Naive B cell (primary cell): Measurements from ENCODE around the gene GPANK1. TPM values are rescaled to one million over a fixed set of nuclear protein-coding genes. Genes with fewer than 3 reads are reported as not detected.

ENCODE experiments used
- ATAC-seq, 2 donors: fragments of 150-1000 bp; cut with Tn5 transposase; 2 replicates each; pipeline ENCODE4 v1.10.0; 2021; ENCODE audit warnings: low read depth in 2 of 2, mild to moderate bottlenecking in 2 of 2, moderate library complexity in 2 of 2
- DNase-seq: peaks from one replicate; pipeline ENCODE4 v3.0.0; 2022
- H3K27ac Mint-ChIP-seq, 6 donors: one replicate each; pipeline ENCODE4 v1.8.0; 2020 to 2022; ENCODE audit warnings: mild to moderate bottlenecking in 6 of 6, mixed read lengths in 6 of 6, moderate library complexity in 5 of 6, inconsistent platforms in 2 of 6
- H3K27me3 Mint-ChIP-seq, 3 donors: one replicate each; pipeline ENCODE4 v1.8.0; 2021 to 2022; ENCODE audit warnings: mixed read lengths in 3 of 3, mild to moderate bottlenecking in 1 of 3
- H3K36me3 Mint-ChIP-seq, 2 donors: one replicate each; pipeline ENCODE4 v1.8.0; 2020 to 2022; ENCODE audit warnings: mixed read lengths in 2 of 2, inconsistent platforms in 1 of 2, mild to moderate bottlenecking in 1 of 2
- H3K4me1 Mint-ChIP-seq, 3 donors: one replicate each; pipeline ENCODE4 v1.8.0; 2020 to 2022; ENCODE audit warnings: mixed read lengths in 3 of 3, inconsistent platforms in 1 of 3, mild to moderate bottlenecking in 1 of 3, moderate library complexity in 1 of 3
- H3K4me3 Mint-ChIP-seq, 8 donors: one replicate each; pipeline ENCODE4 v1.8.0; 2020 to 2022; ENCODE audit warnings: mild to moderate bottlenecking in 8 of 8, mixed read lengths in 8 of 8, moderate library complexity in 8 of 8, inconsistent platforms in 2 of 8
- H3K9me3 Mint-ChIP-seq, 7 donors: one replicate each; pipeline ENCODE4 v1.8.0; 2020 to 2022; ENCODE audit warnings: mixed read lengths in 7 of 7, mild to moderate bottlenecking in 5 of 7, inconsistent platforms in 2 of 7, moderate library complexity in 1 of 7
- polyA plus RNA-seq, 6 donors: library from polyadenylated mRNA; unstranded; fragments of 300-500 nt; fragmentation: Illumina TruSeq; gene quantifications; one replicate each; pipeline ENCODE4 v1.2.3, GENCODE V29; 2021; ENCODE audit warnings: low read depth in 6 of 6

Gene GPANK1
- polyA plus RNA-seq, 6 donors from 2014 or later = 18.5 to 27.8 (median 23.5) TPM

- H3K4me1 Mint-ChIP-seq = peaks cover 48 to 81% (median 62%) of the 10 kb centered on the region in 3 donors
- no peaks in the 10 kb centered on the region for H3K9me3 Mint-ChIP-seq
- DNase-seq (peak; percentile 97), ATAC-seq (peak; percentile 80 to 81)
- peak within 1 kb of the TSS; percentile 96 to 99 (median 99) for H3K27ac Mint-ChIP-seq
- H3K4me3 Mint-ChIP-seq = peak within 1 kb of the TSS; percentile 94 to 99 (median 97)
- H3K27me3 Mint-ChIP-seq = no peaks in the 10 kb centered on the region
- H3K36me3 Mint-ChIP-seq = peaks cover 4 to 26% of the 10 kb centered on the region in 2 donors
Observed at GRCh38 chr6:31665501-31666336, 922 bp upstream of the GPANK1 start, which contains the start of gene CSNK2B. TSS of gene CSNK2B (plus strand) at chr6:31666080. CDS start at chr6:31666832, 752 bp downstream.

GRCh38 chr6:31663961-31664789, 622 bp downstream of the GPANK1 start:
- Mint-ChIP-seq H3K4me1 (peaks cover 57 to 88% (median 71%) of the 10 kb centered on the region in 3 donors), H3K4me3 (peak overlapping the region; percentile 94 to 99 (median 97)), H3K36me3 (peaks cover 4 to 26% of the 10 kb centered on the region in 2 donors), H3K27ac (peak overlapping the region; percentile 96 to 99 (median 99)), H3K9me3 (no peaks in the 10 kb centered on the region), H3K27me3 (no peaks in the 10 kb centered on the region)
- DNase-seq (no peak), ATAC-seq (no peak)

DNA sequence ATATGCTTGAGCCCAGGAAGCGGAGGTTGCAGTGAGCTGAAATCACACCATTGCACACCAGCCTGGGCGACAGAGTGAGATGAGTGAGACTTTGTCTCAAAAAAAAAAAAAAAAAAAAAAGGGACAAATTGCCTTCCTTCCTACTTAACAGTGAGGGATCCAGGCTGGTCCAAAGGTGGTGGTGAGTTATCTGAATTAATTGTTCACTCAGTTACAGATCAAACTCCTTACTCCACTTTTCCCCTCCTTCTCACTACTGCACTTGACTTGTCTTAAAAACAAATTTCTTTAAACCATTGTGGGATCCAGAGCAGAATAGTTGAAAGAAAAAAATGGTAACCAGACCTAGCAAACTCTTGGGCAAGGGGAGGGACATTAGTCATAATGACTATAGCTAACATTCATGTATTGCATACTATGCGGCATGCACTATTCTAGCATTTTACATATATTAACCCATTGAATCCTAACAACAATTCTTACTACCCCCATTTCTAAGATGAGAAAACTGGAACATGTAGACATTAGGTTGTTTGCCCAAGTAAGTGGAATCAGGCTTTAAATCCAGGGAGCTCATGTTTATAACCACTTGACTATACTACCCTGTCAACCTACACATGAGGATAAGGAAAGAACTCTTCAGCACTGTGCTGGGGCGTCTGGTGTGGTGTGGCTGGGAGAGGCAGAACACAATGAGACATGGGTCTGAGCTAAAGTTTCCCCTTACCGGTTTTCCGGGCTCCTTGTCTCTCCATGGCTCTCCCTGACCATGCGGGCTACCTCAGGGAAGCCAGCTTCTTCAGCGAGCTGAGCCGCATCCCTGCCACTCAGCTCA, 1.5 kb downstream of the GPANK1 start:
- DNase-seq = no peak
- H3K9me3 Mint-ChIP-seq = no peaks in the 10 kb centered on the region
- peaks cover 4 to 26% of the 10 kb centered on the region in 2 donors for H3K36me3 Mint-ChIP-seq
- H3K27me3 Mint-ChIP-seq = no peaks in the 10 kb centered on the region
- peak overlapping the region; percentile 52 to 99 (median 96) for H3K4me3 Mint-ChIP-seq
- peak overlapping the region in 3 of 6 donors; percentile 96 to 99 (median 99) for H3K27ac Mint-ChIP-seq
- ATAC-seq = no peak
- H3K4me1 Mint-ChIP-seq = peaks cover 62 to 88% (median 79%) of the 10 kb centered on the region in 3 donors

DNA sequence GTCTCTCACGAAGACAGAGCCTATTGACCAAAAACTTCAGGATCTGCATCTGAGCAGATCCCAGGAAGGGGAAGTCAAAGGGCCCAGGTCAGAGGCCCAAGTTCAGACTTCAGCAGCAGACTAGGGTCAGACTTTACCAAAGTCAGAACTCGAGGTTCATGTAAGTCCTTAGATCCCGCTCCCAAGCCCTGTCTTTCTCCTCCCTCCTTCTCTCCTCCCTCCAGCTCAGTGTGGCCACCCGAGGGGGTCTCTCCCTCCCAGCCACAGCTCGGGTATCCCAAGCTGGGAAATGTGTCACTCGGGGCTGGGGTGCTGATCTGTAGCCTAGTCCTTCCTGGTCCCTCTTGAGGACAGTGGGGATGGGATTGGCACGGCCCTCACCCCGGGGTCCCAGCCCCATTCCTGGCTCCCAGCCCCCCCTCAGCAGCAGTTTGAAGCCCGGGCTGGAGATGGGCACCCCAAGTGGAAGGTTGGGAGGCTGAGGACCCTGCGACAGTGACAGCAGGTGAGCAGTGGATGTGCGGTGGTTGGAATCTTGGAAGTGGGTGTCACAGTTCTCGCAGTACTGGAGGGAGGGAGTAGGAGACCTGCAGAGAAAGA, 2.6 kb downstream of the GPANK1 start:
- no peak for ATAC-seq
- H3K4me3 Mint-ChIP-seq = peak overlapping the region in 7 of 8 donors; percentile 4 to 96 (median 61)
- peaks cover 0 to 17% of the 10 kb centered on the region in 2 donors for H3K36me3 Mint-ChIP-seq
- H3K4me1 Mint-ChIP-seq = peaks cover 67 to 87% (median 80%) of the 10 kb centered on the region in 3 donors
- no peaks in the 10 kb centered on the region for H3K27me3 Mint-ChIP-seq
- H3K9me3 Mint-ChIP-seq = no peaks in the 10 kb centered on the region
- peak overlapping the region in 3 of 6 donors; percentile 18 to 96 (median 38) for H3K27ac Mint-ChIP-seq
- DNase-seq = no peak

- Mint-ChIP-seq H3K27ac (peak overlapping the region; percentile 65 to 92 (median 88)), H3K4me3 (peak overlapping the region; percentile 91 to 96 (median 95)), H3K4me1 (peaks cover 62 to 87% (median 80%) of the 10 kb centered on the region in 3 donors), H3K36me3 (peaks cover 0 to 18% of the 10 kb centered on the region in 2 donors), H3K27me3 (no peaks in the 10 kb centered on the region), H3K9me3 (no peaks in the 10 kb centered on the region)
- ATAC-seq = no peak
- DNase-seq = no peak
Observed at GRCh38 chr6:31661262-31662123, 3.3 kb downstream of the GPANK1 start.

DNA sequence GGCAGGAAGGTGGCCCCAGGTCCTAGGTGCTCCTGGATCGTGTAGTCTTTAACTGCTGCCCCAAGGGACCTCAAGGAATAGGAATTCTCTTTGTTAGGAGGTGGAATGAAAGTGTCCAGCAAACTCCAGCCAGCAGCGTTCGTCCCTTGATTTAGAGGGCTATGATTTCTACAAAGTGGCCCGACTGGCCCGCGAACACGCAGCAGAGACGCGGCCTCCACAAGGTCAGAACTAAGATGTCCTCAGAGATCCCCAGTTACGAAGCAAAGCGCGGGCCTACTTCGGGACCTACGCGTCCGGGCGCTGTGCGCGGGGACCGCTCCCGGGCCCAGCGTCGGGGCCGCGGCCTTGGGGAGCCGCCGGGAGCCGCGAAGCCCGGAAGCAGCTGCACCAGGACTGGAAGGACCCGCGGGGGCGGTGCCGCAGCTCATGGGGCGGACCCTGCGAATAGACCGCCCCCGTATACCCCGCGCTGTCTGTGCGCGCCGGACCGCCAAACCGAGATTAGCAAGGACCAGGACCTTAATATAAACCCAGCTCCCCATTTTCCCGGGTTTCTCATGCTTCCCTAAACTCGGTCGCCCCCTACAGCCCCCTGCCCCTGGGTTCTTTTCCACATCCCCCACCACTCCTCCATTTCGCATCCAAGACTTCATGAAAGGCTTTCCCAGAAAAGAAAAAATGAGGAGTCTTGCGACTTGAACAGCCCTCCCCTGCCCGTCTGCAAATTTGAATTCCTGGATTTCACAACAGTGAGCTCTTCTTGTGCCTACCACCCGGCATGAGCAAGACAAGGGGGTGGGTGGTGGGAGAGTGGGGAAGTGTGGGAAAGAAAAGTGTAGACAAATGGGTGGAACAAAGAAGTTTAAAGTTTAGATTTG, 4.2 kb downstream of the GPANK1 start, which contains the start of gene C6orf47:
TSS of gene C6orf47 (minus strand) at position 398 of the 881 bp plus-strand sequence. CDS start 831 bp downstream, outside the sequence.
- Mint-ChIP-seq H3K27ac (peak within 1 kb of the TSS; percentile 86 to 94 (median 91)), H3K4me1 (peaks cover 59 to 87% (median 80%) of the 10 kb centered on the region in 3 donors), H3K36me3 (peaks cover 0 to 27% of the 10 kb centered on the region in 2 donors), H3K4me3 (peak within 1 kb of the TSS; percentile 91 to 96 (median 95)), H3K9me3 (no peaks in the 10 kb centered on the region), H3K27me3 (no peaks in the 10 kb centered on the region)
- DNase-seq = peak; percentile 74
- peak; percentile 57 to 60 for ATAC-seq

GRCh38 chr6:31659649-31660380, 5.0 kb downstream of the GPANK1 start:
- ATAC-seq (peak; percentile 59 to 61), DNase-seq (peak; percentile 42)
- H3K36me3 Mint-ChIP-seq = peaks cover 0 to 28% of the 10 kb centered on the region in 2 donors
- H3K9me3 Mint-ChIP-seq = no peaks in the 10 kb centered on the region
- peaks cover 61 to 91% (median 81%) of the 10 kb centered on the region in 3 donors for H3K4me1 Mint-ChIP-seq
- H3K27me3 Mint-ChIP-seq = no peaks in the 10 kb centered on the region
- H3K27ac Mint-ChIP-seq = peak overlapping the region; percentile 36 to 94 (median 90)
- peak overlapping the region; percentile 91 to 96 (median 95) for H3K4me3 Mint-ChIP-seq

DNA sequence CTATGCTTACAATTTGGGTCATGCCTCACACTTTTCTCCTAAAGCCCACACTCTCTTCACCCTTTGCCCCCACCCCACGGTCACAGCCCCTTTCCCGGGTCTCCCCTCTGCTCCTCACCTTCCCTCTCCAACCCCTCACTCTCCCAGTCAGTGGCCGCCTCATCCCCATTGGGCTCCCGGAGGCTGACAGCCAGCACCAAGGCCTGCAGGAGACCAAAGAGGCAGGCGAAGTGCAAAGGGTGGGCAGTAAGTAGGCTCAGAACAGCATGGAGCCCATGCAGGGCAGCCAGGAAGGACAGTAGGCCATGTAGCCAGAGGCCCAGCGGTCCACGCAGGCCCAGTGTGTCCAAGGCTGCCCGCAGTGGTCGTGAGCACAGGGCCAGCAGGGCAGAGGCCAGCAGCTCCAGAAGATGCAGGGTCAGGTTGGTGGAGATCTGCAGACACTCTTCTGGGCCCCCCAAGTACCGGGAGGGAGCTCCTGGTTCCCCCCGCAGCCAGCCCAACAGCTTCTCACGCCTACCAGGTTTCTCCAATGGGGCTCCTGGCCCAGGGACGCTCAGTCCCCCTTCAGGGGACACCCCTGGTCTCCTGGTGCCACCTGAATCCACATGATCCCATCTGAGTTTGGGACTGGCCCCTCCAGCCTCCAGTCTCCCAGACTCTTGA, 5.7 kb downstream of the GPANK1 start:
- Mint-ChIP-seq H3K36me3 (peaks cover 0 to 21% of the 10 kb centered on the region in 2 donors), H3K27ac (peak overlapping the region in 4 of 6 donors; percentile 79 to 94 (median 90)), H3K9me3 (no peaks in the 10 kb centered on the region), H3K4me3 (peak overlapping the region; percentile 91 to 96 (median 95)), H3K4me1 (peaks cover 54 to 86% (median 74%) of the 10 kb centered on the region in 3 donors), H3K27me3 (no peaks in the 10 kb centered on the region)
- ATAC-seq (no peak), DNase-seq (no peak)

DNA sequence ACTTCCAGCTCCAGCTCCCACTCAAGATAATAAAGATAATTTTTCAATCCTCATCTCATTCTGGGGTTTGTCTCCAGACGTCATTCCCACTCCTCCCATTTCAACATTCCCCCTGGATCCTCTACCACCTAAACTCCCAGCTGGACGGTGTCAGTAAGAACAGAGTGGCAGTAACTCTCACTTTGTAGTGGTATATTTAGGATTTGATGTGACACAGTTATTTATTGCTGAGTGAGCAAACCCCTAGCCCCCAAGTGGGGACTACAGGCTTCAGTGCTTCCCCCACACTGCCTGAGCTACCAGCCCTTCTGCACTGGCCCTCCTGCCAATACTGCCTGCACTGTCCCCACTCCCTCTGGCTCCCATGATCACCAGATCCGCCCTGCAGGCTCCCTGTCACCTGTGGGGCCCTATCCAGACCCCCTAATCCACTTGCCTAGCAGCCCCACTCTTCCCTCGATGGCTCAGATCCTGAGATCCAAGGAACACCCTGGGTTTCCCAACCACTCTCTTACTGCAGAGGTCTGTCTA, 6.6 kb downstream of the GPANK1 start:
- no peaks in the 10 kb centered on the region for H3K9me3 Mint-ChIP-seq
- peaks cover 45 to 82% (median 65%) of the 10 kb centered on the region in 3 donors for H3K4me1 Mint-ChIP-seq
- H3K36me3 Mint-ChIP-seq = peaks cover 0 to 17% of the 10 kb centered on the region in 2 donors
- no peak for ATAC-seq
- DNase-seq = no peak
- H3K27me3 Mint-ChIP-seq = no peaks in the 10 kb centered on the region
- H3K4me3 Mint-ChIP-seq = peak overlapping the region in 7 of 8 donors; percentile 60 to 96 (median 91)
- peak overlapping the region in 3 of 6 donors; percentile 41 to 93 (median 82) for H3K27ac Mint-ChIP-seq
